A204.1 (cell line): ENCODE results near the gene PSMC3.

Experiments used
- FAIRE-seq: peaks from 2 replicates; lab custom pipeline; 2012; peaks lifted over from hg19 to GRCh38; lab: Jason Lieb, UNC

The PSMC3 gene

GRCh38 chr11:47394050-47394321 lies 32.3 kb downstream of the PSMC3 start:
- FAIRE-seq: no peak

- no peak for FAIRE-seq
Observed at GRCh38 chr11:47393163-47394049, 32.8 kb downstream of the PSMC3 start.

GRCh38 chr11:47392546-47393162 lies 33.6 kb downstream of the PSMC3 start:
- FAIRE-seq: no peak

- no peak for FAIRE-seq
Observed at GRCh38 chr11:47391711-47392432, 34.4 kb downstream of the PSMC3 start.

GRCh38 chr11:47391077-47391583 lies 35.1 kb downstream of the PSMC3 start:
- FAIRE-seq: no peak

- FAIRE-seq: no peak
Observed at GRCh38 chr11:47390422-47390760, 35.8 kb downstream of the PSMC3 start.

- no peak for FAIRE-seq
Observed at GRCh38 chr11:47389577-47390421, 36.4 kb downstream of the PSMC3 start.

- no peak for FAIRE-seq
Observed at GRCh38 chr11:47388697-47389576, 37.3 kb downstream of the PSMC3 start.

GRCh38 chr11:47387944-47388696 lies 38.1 kb downstream of the PSMC3 start:
- no peak for FAIRE-seq

- FAIRE-seq: no peak
Observed at GRCh38 chr11:47384498-47384897, 41.7 kb downstream of the PSMC3 start.

GRCh38 chr11:47383071-47383470 lies 43.2 kb downstream of the PSMC3 start:
- FAIRE-seq: no peak

- no peak for FAIRE-seq
Observed at GRCh38 chr11:47380078-47380477, 46.2 kb downstream of the PSMC3 start.

- FAIRE-seq: no peak
Observed at GRCh38 chr11:47379317-47379716, 46.9 kb downstream of the PSMC3 start.

GRCh38 chr11:47378836-47379170 lies 47.4 kb downstream of the PSMC3 start:
- FAIRE-seq: no peak

GRCh38 chr11:47378010-47378835 lies 48.0 kb downstream of the PSMC3 start, which contains the start of gene SPI1:
Gene SPI1, minus strand, starts transcription at chr11:47378547. Its CDS starts 194 bp downstream, at chr11:47378353.
- no peak for FAIRE-seq

- FAIRE-seq: no peak
Observed at GRCh38 chr11:47377571-47378009, 48.6 kb downstream of the PSMC3 start.

GRCh38 chr11:47376525-47377371 lies 49.5 kb downstream of the PSMC3 start:
- no peak for FAIRE-seq

- FAIRE-seq: no peak
Observed at GRCh38 chr11:47376107-47376524, 50.1 kb downstream of the PSMC3 start.
